ENCODE results near the gene EIF3L.

GRCh38 chr22:37887584-37888378, 38.6 kb downstream of the EIF3L start:
- no peak for TF ChIP-seq SUZ12 (IDR thresholded peaks at IDR 0.05; ENCODE audit: extremely low read depth, insufficient read depth, insufficient read length)
- no peak for TF ChIP-seq YY1 (IDR thresholded peaks at IDR 0.05; ENCODE audit: insufficient read depth, insufficient read length)
- TF ChIP-seq ZNF274 (IDR thresholded peaks at IDR 0.05; ENCODE audit: low read depth, low read length) = no peak

Measured in NT2/D1 (cell line).